HL-60 (cell line): ENCODE data around the gene NUP93.

Experiments used
- CTCF ChIP-seq: IDR thresholded peaks from one replicate; pipeline ENCODE4 v1.5.1; 2011; ENCODE audit warnings: low read length, control low read depth, inconsistent platforms; ENCODE audit not compliant: insufficient read depth
- POLR2AphosphoS5 ChIP-seq: IDR thresholded peaks from 2 replicates; pipeline ENCODE4 v1.6.1; 2012; ENCODE audit warnings: low read depth

DNA sequence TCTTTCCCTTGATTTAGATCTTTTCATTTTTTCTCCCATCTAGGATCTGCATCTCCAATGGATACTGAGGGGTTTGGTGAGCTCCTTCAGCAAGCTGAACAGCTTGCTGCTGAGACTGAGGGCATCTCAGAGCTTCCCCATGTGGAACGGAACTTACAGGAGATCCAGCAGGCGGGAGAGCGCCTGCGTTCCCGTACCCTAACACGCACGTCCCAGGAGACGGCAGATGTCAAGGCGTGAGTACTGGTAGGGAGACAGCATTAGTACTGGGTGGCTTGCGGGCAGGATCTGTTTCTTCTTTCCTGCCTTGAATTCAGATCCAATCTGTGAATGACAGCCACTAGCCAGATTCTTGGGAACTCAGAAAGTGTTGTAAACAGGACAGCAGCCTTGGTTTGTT lies 18.3 kb downstream of the NUP93 start:
- TF ChIP-seq CTCF (no peak), POLR2AphosphoS5 (no peak)
